ENCODE measurements around the gene TRPM3. TPM values are rescaled to one million over a fixed set of nuclear protein-coding genes. Genes with fewer than 3 reads are reported as not detected.

The TRPM3 gene
- total and polyA plus RNA-seq, 7 experiments from 2014 or later, result not detected

GRCh38 chr9:70551801-70552200, 569.6 kb downstream of the TRPM3 start:
- POLR2A ChIA-PET, result interaction anchor here (0.8 to 1.5 kb wide), 2 partner anchors 10 to 12 kb away, joined by 3 read pairs; no protein-coding TSS in a partner anchor
- CTCF ChIA-PET, result no interaction called here

DNA sequence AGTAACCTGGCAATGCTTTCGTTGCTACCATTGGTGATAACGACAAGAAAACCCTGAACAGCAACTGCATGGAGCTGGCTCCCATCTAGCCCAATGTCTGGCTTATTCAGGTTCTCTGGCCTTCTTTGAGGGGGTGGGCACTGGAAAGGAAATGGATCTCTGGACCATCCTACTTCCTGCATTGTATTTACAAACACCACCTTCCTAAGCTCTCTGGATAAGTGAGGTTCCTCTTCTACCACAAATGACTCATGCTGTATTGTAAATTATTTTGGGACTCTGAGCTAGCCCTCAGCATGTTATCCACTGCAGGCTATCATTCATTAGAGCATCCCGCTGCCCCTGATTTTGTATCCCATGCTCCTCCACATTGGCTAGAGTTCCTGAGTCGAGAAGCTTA, 570.0 kb downstream of the TRPM3 start:
- no peaks in the 10 kb centered on the region for H3K4me1 ChIP-seq (ENCODE audit: control insufficient read depth in 2 of 2, insufficient read depth in 2 of 2, low read length in 2 of 2)
- Mint-ChIP-seq H3K9me3 (peaks cover 0 to 2% (median 0%) of the 10 kb centered on the region in 11 donors), H3K4me3 (no peak overlapping the region), H3K27me3 (no peaks in the 10 kb centered on the region), H3K27ac (no peak overlapping the region), H3K4me1 (peaks cover 0 to 27% (median 0%) of the 10 kb centered on the region in 7 donors), H3K36me3 (no peaks in the 10 kb centered on the region)
- H3K36me3 ChIP-seq (ENCODE audit: control insufficient read depth in 2 of 3, insufficient read depth in 3 of 3, low read length in 3 of 3), result no peaks in the 10 kb centered on the region
- intact Hi-C loops (cut with micrococcal nuclease), result no loop called here
- no peaks in the 10 kb centered on the region for H3K27me3 ChIP-seq (ENCODE audit: control insufficient read depth in 2 of 2, insufficient read depth in 2 of 2, low read length in 2 of 2)
- CTCF ChIA-PET, result no interaction called here
- POLR2A ChIA-PET, result interaction anchor here (0.8 to 1.5 kb wide), 2 partner anchors 11 to 12 kb away, joined by 3 read pairs; no protein-coding TSS in a partner anchor
- H3K4me3 ChIP-seq (ENCODE audit: low read length), result no peak overlapping the region
- ATAC-seq, result no peak
- no peak overlapping the region for H3K27ac ChIP-seq (ENCODE audit: low read depth, low read length)
- no peak for DNase-seq
- no peaks in the 10 kb centered on the region for H3K9me3 ChIP-seq (ENCODE audit: control insufficient read depth in 2 of 3, low read length in 3 of 3)

More at GRCh38 chr9:70551801-70552200, 569.6 kb downstream of the TRPM3 start:
- Mint-ChIP-seq H3K36me3 (no peaks in the 10 kb centered on the region), H3K9me3 (peaks cover 0 to 2% (median 0%) of the 10 kb centered on the region in 11 donors), H3K27ac (peak overlapping the region in 1 of 9 donors; percentile 10), H3K4me3 (no peak overlapping the region), H3K4me1 (peaks cover 0 to 27% (median 0%) of the 10 kb centered on the region in 7 donors), H3K27me3 (no peaks in the 10 kb centered on the region)
- H3K9me3 ChIP-seq (ENCODE audit: control insufficient read depth in 2 of 3, low read length in 3 of 3), result no peaks in the 10 kb centered on the region
- no peaks in the 10 kb centered on the region for H3K4me1 ChIP-seq (ENCODE audit: control insufficient read depth in 2 of 2, insufficient read depth in 2 of 2, low read length in 2 of 2)
- H3K27me3 ChIP-seq (ENCODE audit: control insufficient read depth in 2 of 2, insufficient read depth in 2 of 2, low read length in 2 of 2), result no peaks in the 10 kb centered on the region
- intact Hi-C loops (cut with micrococcal nuclease), result no loop called here
- H3K27ac ChIP-seq (ENCODE audit: low read depth, low read length), result no peak overlapping the region
- no peaks in the 10 kb centered on the region for H3K36me3 ChIP-seq (ENCODE audit: control insufficient read depth in 2 of 3, insufficient read depth in 3 of 3, low read length in 3 of 3)
- no peak for DNase-seq
- H3K4me3 ChIP-seq (ENCODE audit: low read length), result no peak overlapping the region
- no peak for ATAC-seq

GRCh38 chr9:70549926-70550325, 571.5 kb downstream of the TRPM3 start:
- peak overlapping the region in 2 of 9 donors; percentile 17 to 23 for H3K27ac Mint-ChIP-seq
- Histone ChIP-seq H3K4me1 (ENCODE audit: control insufficient read depth in 2 of 2, insufficient read depth in 2 of 2, low read length in 2 of 2) (no peaks in the 10 kb centered on the region), H3K4me3 (ENCODE audit: low read length) (no peak overlapping the region), H3K9me3 (ENCODE audit: control insufficient read depth in 2 of 3, low read length in 3 of 3) (no peaks in the 10 kb centered on the region), H3K27me3 (ENCODE audit: control insufficient read depth in 2 of 2, insufficient read depth in 2 of 2, low read length in 2 of 2) (no peaks in the 10 kb centered on the region), H3K36me3 (ENCODE audit: control insufficient read depth in 2 of 3, insufficient read depth in 3 of 3, low read length in 3 of 3) (no peaks in the 10 kb centered on the region), H3K27ac (ENCODE audit: low read depth, low read length) (no peak overlapping the region)
- H3K9me3 Mint-ChIP-seq, result peaks cover 0 to 2% (median 0%) of the 10 kb centered on the region in 11 donors
- H3K4me3 Mint-ChIP-seq, result no peak overlapping the region
- peaks cover 0 to 2% (median 0%) of the 10 kb centered on the region in 5 donors for H3K36me3 Mint-ChIP-seq
- ChIA-PET CTCF (no interaction called here), POLR2A (no interaction called here)
- peaks cover 0 to 19% (median 0%) of the 10 kb centered on the region in 7 donors for H3K4me1 Mint-ChIP-seq
- no peaks in the 10 kb centered on the region for H3K27me3 Mint-ChIP-seq
- no peak for ATAC-seq
- intact Hi-C loops (cut with micrococcal nuclease), result no loop called here
- DNase-seq, result no peak

GRCh38 chr9:70542311-70542931, 579.0 kb downstream of the TRPM3 start:
- ChIA-PET POLR2A (no interaction called here), CTCF (no interaction called here)
- H3K4me1 Mint-ChIP-seq, result peaks cover 0 to 6% (median 0%) of the 10 kb centered on the region in 7 donors
- no peaks in the 10 kb centered on the region for H3K27me3 Mint-ChIP-seq
- Histone ChIP-seq H3K36me3 (ENCODE audit: control insufficient read depth in 2 of 3, insufficient read depth in 3 of 3, low read length in 3 of 3) (no peaks in the 10 kb centered on the region), H3K4me1 (ENCODE audit: control insufficient read depth in 2 of 2, insufficient read depth in 2 of 2, low read length in 2 of 2) (no peaks in the 10 kb centered on the region), H3K27ac (ENCODE audit: low read depth, low read length) (no peak overlapping the region), H3K27me3 (ENCODE audit: control insufficient read depth in 2 of 2, insufficient read depth in 2 of 2, low read length in 2 of 2) (no peaks in the 10 kb centered on the region), H3K9me3 (ENCODE audit: control insufficient read depth in 2 of 3, low read length in 3 of 3) (no peaks in the 10 kb centered on the region), H3K4me3 (ENCODE audit: low read length) (no peak overlapping the region)
- H3K4me3 Mint-ChIP-seq, result no peak overlapping the region
- peaks cover 0 to 2% (median 0%) of the 10 kb centered on the region in 11 donors for H3K9me3 Mint-ChIP-seq
- DNase-seq, result no peak
- peaks cover 0 to 5% (median 0%) of the 10 kb centered on the region in 5 donors for H3K36me3 Mint-ChIP-seq
- intact Hi-C loops (cut with micrococcal nuclease), result no loop called here
- ATAC-seq, result no peak
- H3K27ac Mint-ChIP-seq, result peak overlapping the region in 1 of 9 donors; percentile 28

DNA sequence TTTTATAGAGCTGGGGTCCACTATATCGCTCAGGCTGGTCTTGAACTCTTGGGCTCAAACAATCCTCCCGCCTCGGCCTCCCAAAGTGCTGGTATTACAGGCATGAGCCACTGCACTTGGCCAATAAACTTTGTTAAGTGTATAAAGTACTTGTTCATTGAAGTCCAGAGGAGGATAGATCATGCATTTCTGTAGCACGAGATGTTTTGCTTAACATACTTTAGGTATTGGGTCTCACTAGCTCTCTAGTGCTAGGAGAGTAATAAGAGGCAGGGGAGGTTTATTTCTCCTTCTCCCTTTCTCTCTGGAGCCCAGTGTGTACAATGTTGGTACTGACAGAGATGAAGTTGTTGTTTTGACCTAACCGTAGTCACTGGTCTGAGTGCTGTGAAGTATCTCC, 581.4 kb downstream of the TRPM3 start:
- Histone ChIP-seq H3K27me3 (ENCODE audit: control insufficient read depth in 2 of 2, insufficient read depth in 2 of 2, low read length in 2 of 2) (no peaks in the 10 kb centered on the region), H3K27ac (ENCODE audit: low read depth, low read length) (no peak overlapping the region), H3K36me3 (ENCODE audit: control insufficient read depth in 2 of 3, insufficient read depth in 3 of 3, low read length in 3 of 3) (no peaks in the 10 kb centered on the region), H3K4me1 (ENCODE audit: control insufficient read depth in 2 of 2, insufficient read depth in 2 of 2, low read length in 2 of 2) (no peaks in the 10 kb centered on the region), H3K9me3 (ENCODE audit: control insufficient read depth in 2 of 3, low read length in 3 of 3) (no peaks in the 10 kb centered on the region), H3K4me3 (ENCODE audit: low read length) (no peak overlapping the region)
- ATAC-seq, result no peak
- Mint-ChIP-seq H3K27ac (peak overlapping the region in 1 of 9 donors; percentile 23), H3K9me3 (peaks cover 0 to 2% (median 0%) of the 10 kb centered on the region in 11 donors), H3K36me3 (peaks cover 0 to 4% (median 0%) of the 10 kb centered on the region in 5 donors), H3K4me1 (peaks cover 0 to 6% (median 0%) of the 10 kb centered on the region in 7 donors), H3K4me3 (no peak overlapping the region), H3K27me3 (no peaks in the 10 kb centered on the region)
- intact Hi-C loops (cut with micrococcal nuclease), result no loop called here
- DNase-seq, result no peak
- POLR2A ChIA-PET, result no interaction called here
- CTCF ChIA-PET, result no interaction called here

- DNase-seq, result no peak
- H3K36me3 ChIP-seq (ENCODE audit: control insufficient read depth in 2 of 3, insufficient read depth in 3 of 3, low read length in 3 of 3), result no peaks in the 10 kb centered on the region
- H3K4me1 ChIP-seq (ENCODE audit: control insufficient read depth in 2 of 2, insufficient read depth in 2 of 2, low read length in 2 of 2), result no peaks in the 10 kb centered on the region
- Mint-ChIP-seq H3K27ac (peak overlapping the region in 2 of 9 donors; percentile 5 to 14), H3K4me3 (no peak overlapping the region), H3K27me3 (no peaks in the 10 kb centered on the region), H3K9me3 (peaks cover 0 to 2% (median 0%) of the 10 kb centered on the region in 11 donors), H3K36me3 (peaks cover 0 to 4% (median 0%) of the 10 kb centered on the region in 5 donors), H3K4me1 (peaks cover 0 to 6% (median 0%) of the 10 kb centered on the region in 7 donors)
- H3K27ac ChIP-seq (ENCODE audit: low read depth, low read length), result no peak overlapping the region
- H3K4me3 ChIP-seq (ENCODE audit: low read length), result no peak overlapping the region
- H3K27me3 ChIP-seq (ENCODE audit: control insufficient read depth in 2 of 2, insufficient read depth in 2 of 2, low read length in 2 of 2), result no peaks in the 10 kb centered on the region
- CTCF ChIA-PET, result interaction anchor here (0.8 kb wide), 1 partner anchor 27 kb away, joined by 3 read pairs; no protein-coding TSS in a partner anchor
- intact Hi-C loops (cut with micrococcal nuclease), result no loop called here
- POLR2A ChIA-PET, result no interaction called here
- no peak for ATAC-seq
- no peaks in the 10 kb centered on the region for H3K9me3 ChIP-seq (ENCODE audit: control insufficient read depth in 2 of 3, low read length in 3 of 3)
Observed at GRCh38 chr9:70539526-70539925, 581.9 kb downstream of the TRPM3 start.

GRCh38 chr9:70539001-70539400, 582.4 kb downstream of the TRPM3 start:
- peaks cover 0 to 6% (median 0%) of the 10 kb centered on the region in 7 donors for H3K4me1 Mint-ChIP-seq
- ATAC-seq (no peak), DNase-seq (no peak)
- Histone ChIP-seq H3K4me3 (ENCODE audit: low read length) (no peak overlapping the region), H3K36me3 (ENCODE audit: control insufficient read depth in 2 of 3, insufficient read depth in 3 of 3, low read length in 3 of 3) (no peaks in the 10 kb centered on the region), H3K27me3 (ENCODE audit: control insufficient read depth in 2 of 2, insufficient read depth in 2 of 2, low read length in 2 of 2) (no peaks in the 10 kb centered on the region), H3K9me3 (ENCODE audit: control insufficient read depth in 2 of 3, low read length in 3 of 3) (no peaks in the 10 kb centered on the region), H3K4me1 (ENCODE audit: control insufficient read depth in 2 of 2, insufficient read depth in 2 of 2, low read length in 2 of 2) (no peaks in the 10 kb centered on the region), H3K27ac (ENCODE audit: low read depth, low read length) (no peak overlapping the region)
- H3K27me3 Mint-ChIP-seq, result no peaks in the 10 kb centered on the region
- H3K36me3 Mint-ChIP-seq, result peaks cover 0 to 4% (median 0%) of the 10 kb centered on the region in 5 donors
- H3K4me3 Mint-ChIP-seq, result no peak overlapping the region
- intact Hi-C loops (cut with micrococcal nuclease), result no loop called here
- POLR2A ChIA-PET, result no interaction called here
- H3K27ac Mint-ChIP-seq, result peak overlapping the region in 2 of 9 donors; percentile 5 to 14
- H3K9me3 Mint-ChIP-seq, result peaks cover 0 to 2% (median 0%) of the 10 kb centered on the region in 11 donors
- CTCF ChIA-PET, result interaction anchor here (0.8 kb wide), 1 partner anchor 27 kb away, joined by 3 read pairs; no protein-coding TSS in a partner anchor
